NT2/D1 (cell line): Measurements from ENCODE around the gene SERPINE2.
A peak's percentile ranks its signal among the peaks of the same experiment; 100 is the strongest.

Experiments used
- DNase-seq: peaks from one replicate; pipeline ENCODE4 v3.0.0-alpha.2; 2011; ENCODE audit warnings: low read depth, low spot score
- H3K27me3 ChIP-seq: 2 replicates; pipeline ENCODE4 v1.6.0; 2011; ENCODE audit warnings: mild to moderate bottlenecking; ENCODE audit not compliant: insufficient read length, insufficient read depth
- H3K36me3 ChIP-seq: 2 replicates; pipeline ENCODE4 v1.6.1; 2011; ENCODE audit warnings: mild to moderate bottlenecking, low read length, mixed read lengths; ENCODE audit not compliant: insufficient read depth, insufficient read length
- H3K4me1 ChIP-seq: 2 replicates; pipeline ENCODE4 v1.5.1; 2011; ENCODE audit not compliant: insufficient read depth, insufficient read length
- H3K4me3 ChIP-seq: 2 replicates; pipeline ENCODE4 v1.5.1; 2011; ENCODE audit warnings: low read depth; ENCODE audit not compliant: insufficient read length
- H3K9ac ChIP-seq: 2 replicates; pipeline ENCODE4 v1.6.0; 2011; ENCODE audit warnings: low read depth; ENCODE audit not compliant: insufficient read length
- H3K9me3 ChIP-seq: 2 replicates; pipeline ENCODE4 v1.5.1; 2011; ENCODE audit warnings: mild to moderate bottlenecking, low read length; ENCODE audit not compliant: insufficient read depth
- SUZ12 ChIP-seq: IDR thresholded peaks from 2 replicates; pipeline ENCODE4 v1.6.1; 2011; ENCODE audit not compliant: insufficient read length, insufficient read depth; ENCODE audit errors: extremely low read depth
- YY1 ChIP-seq: IDR thresholded peaks from 2 replicates; pipeline ENCODE4 v1.6.1; 2011; ENCODE audit not compliant: insufficient read length, insufficient read depth
- ZNF274 ChIP-seq: IDR thresholded peaks from 2 replicates; pipeline ENCODE4 v1.6.1; 2011; ENCODE audit warnings: mild to moderate bottlenecking, low read depth, low read length

SERPINE2 gene, protein sequence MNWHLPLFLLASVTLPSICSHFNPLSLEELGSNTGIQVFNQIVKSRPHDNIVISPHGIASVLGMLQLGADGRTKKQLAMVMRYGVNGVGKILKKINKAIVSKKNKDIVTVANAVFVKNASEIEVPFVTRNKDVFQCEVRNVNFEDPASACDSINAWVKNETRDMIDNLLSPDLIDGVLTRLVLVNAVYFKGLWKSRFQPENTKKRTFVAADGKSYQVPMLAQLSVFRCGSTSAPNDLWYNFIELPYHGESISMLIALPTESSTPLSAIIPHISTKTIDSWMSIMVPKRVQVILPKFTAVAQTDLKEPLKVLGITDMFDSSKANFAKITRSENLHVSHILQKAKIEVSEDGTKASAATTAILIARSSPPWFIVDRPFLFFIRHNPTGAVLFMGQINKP

DNA sequence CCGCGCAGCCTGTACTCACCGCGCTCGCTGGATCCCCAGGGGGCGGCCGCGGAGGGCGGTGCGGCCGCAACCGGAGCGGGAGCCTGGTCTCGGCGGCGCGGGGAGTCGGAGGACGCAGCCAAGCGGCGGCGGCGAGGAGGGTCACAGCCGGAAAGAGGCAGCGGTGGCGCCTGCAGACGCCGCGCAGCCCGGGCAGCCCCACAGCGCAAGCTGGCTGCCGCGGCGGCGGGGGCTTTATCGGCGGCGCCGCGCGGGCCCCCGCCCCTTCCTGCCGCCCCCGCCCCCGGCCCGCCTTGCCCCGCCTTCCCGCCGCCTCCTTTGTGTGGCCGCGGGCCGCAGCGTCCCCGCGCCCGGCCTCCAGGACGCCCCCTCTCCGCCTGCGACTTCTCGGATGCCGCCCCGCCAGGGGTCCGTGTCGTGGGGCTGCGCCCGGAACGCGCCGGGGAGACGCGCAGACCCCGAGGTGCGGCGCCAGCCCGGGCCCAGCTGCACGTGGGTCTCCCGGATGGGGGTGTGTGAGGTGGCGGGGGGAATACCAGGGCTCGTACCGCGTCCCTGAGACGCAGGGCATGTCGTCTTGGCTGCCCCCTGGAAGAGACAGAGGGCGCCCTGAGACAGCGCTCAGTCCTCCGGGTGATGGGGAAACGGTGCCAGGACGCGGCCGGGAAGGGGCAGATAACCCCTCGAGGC is at the start of gene SERPINE2:
TSS of gene SERPINE2 (minus strand) at position 207 of the 690 bp plus-strand sequence. CDS start 37,386 bp downstream, outside the sequence.
- peaks cover 21% of the 10 kb centered on the region for H3K36me3 ChIP-seq
- peaks cover 42% of the 10 kb centered on the region for H3K27me3 ChIP-seq
- DNase-seq: peak; percentile 66
- H3K4me3 ChIP-seq: peak within 1 kb of the TSS; percentile 80
- H3K9me3 ChIP-seq: no peaks in the 10 kb centered on the region
- TF ChIP-seq SUZ12: no peak
- TF ChIP-seq ZNF274: no peak
- TF ChIP-seq YY1: no peak
- peak within 1 kb of the TSS; percentile 87 for H3K9ac ChIP-seq
- peaks cover 6% of the 10 kb centered on the region for H3K4me1 ChIP-seq

DNA sequence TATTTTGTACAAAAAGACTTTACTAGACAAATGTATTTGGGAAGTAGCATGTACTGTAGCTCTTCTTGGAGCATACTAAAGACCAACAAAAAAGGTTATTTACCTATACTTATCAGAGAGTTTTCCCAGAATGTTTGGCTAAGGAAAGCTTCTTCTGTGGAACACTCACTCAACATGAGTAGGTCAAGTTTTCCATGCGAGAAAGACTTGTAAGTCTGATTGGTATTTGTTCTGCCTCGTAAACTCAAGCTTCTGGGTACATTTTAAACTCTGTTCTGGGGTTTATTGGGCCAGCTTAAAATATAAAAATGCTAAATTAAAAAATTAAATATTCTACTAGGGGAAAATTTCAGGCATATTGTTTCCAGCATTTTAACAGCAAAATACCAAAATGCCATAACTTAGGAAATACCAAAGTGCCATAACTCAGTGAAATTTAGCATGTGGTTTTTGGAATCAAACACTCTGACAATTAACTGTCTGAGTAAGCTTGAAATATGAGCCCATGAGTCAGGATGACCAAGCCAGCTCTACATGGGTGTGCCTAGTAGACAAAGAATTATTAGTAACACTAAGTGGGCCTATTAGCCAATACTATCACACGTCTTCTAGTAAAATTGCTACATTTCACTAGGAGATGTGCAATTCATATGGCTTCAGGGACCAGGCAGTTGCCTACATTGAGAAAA is 47.3 kb upstream of the SERPINE2 start:
- no peaks in the 10 kb centered on the region for H3K36me3 ChIP-seq
- DNase-seq: no peak
- H3K4me1 ChIP-seq: no peaks in the 10 kb centered on the region
- TF ChIP-seq YY1 (no peak), ZNF274 (no peak), SUZ12 (no peak)
- H3K4me3 ChIP-seq: no peak overlapping the region
- H3K9me3 ChIP-seq: peaks cover 13% of the 10 kb centered on the region; the same call in 1 of the 2 replicates
- H3K27me3 ChIP-seq: no peaks in the 10 kb centered on the region
- H3K9ac ChIP-seq: no peak overlapping the region

DNA sequence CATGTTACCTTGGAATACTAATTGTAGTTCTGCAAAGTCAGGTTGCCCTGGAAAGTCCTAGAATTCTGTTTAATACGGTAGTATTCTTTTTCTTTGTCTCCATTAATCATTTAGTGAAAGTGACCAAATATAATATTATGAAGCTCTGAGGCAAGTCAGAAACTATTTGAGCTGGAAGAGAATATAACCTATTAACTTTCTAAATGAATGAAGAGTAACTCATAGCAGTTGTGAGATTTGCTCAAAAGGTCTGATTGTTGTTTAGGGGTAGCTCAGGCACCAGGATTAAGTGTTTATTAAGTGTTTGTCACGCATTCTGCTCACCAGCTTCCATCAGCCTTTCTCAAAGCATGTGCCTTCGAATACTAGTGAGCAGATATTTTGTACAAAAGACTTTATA is 46.7 kb upstream of the SERPINE2 start:
- Histone ChIP-seq H3K4me1 (no peaks in the 10 kb centered on the region), H3K9me3 (peaks cover 13% of the 10 kb centered on the region; the same call in 1 of the 2 replicates), H3K27me3 (no peaks in the 10 kb centered on the region), H3K4me3 (no peak overlapping the region), H3K9ac (no peak overlapping the region), H3K36me3 (no peaks in the 10 kb centered on the region)
- TF ChIP-seq YY1 (no peak), SUZ12 (no peak), ZNF274 (no peak)
- DNase-seq: no peak

DNA sequence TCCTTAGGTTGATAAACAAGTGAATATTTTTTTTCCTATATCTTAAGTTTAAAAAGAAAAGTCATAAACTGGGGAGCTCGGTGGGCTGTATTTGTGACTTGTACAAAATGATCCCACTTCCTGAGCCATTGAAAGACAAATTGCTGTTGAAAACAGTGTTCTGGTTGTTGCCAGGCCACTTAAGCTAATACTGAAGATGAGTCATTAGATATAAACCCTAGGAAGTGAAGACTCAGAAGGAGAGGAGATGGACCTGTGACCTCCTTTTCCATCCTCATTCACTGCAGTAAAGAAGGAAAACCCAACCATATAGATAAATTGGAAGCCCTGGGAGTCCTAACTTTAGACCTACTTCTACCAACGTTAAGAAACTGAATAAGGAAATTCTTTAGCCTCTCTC is 46.2 kb upstream of the SERPINE2 start:
- DNase-seq: no peak
- Histone ChIP-seq H3K9ac (no peak overlapping the region), H3K4me3 (no peak overlapping the region), H3K36me3 (no peaks in the 10 kb centered on the region), H3K27me3 (no peaks in the 10 kb centered on the region), H3K9me3 (peaks cover 13% of the 10 kb centered on the region; the same call in 1 of the 2 replicates), H3K4me1 (no peaks in the 10 kb centered on the region)
- no peak for TF ChIP-seq SUZ12
- no peak for TF ChIP-seq ZNF274
- no peak for TF ChIP-seq YY1

DNA sequence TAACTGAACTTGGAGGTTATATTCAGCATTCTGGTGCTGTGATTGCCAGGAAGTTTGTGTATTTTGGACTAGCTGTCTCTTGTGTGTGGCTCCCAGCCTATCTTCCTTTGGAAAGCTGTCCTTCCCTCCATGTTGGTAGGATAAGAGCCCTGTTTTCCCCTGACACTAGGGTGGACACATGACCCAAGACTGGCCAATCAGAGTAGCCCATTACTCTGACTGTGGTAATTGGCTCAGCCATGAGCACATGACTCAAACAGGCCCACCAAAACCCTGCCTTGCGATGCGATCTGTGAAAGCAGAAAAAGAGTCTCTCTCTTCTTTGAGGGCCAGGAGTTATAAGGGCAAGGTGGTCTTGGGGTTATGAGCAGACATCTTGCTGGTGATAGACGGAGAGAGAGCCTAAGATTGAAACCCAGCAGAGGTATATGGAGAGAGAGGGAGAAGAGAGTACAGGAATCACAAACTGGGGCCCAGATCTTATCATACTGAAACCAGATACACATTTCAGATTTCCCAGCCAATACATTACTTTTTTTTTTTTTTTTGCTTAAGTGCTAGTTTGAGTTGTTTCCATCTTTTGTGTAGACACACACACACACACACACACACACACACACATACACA is 45.3 kb upstream of the SERPINE2 start:
- no peaks in the 10 kb centered on the region for H3K27me3 ChIP-seq
- H3K36me3 ChIP-seq: no peaks in the 10 kb centered on the region
- H3K9me3 ChIP-seq: peaks cover 13% of the 10 kb centered on the region; the same call in 1 of the 2 replicates
- no peak overlapping the region for H3K9ac ChIP-seq
- DNase-seq: no peak
- no peak for TF ChIP-seq ZNF274
- TF ChIP-seq SUZ12: no peak
- H3K4me1 ChIP-seq: no peaks in the 10 kb centered on the region
- no peak overlapping the region for H3K4me3 ChIP-seq

DNA sequence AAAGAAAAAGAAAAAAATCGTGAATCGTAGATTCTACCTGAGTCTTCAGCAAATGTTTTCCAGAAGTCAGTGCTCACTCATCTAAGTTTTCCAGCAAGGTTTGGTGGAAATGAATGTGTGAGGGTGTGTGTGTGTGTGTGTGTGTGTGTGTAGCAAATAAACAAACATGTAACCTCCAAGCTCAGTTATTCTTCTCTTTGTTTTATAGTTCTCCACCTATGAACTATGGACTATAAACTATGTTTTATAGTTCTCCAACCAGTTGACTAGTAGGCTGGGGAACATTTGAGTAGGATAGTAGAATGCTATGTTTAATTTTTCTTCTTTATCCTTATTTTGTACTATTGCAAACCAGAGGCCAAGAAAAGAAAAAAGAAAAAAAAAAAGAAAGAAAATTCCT is 44.6 kb upstream of the SERPINE2 start:
- Histone ChIP-seq H3K4me3 (no peak overlapping the region), H3K27me3 (no peaks in the 10 kb centered on the region), H3K36me3 (no peaks in the 10 kb centered on the region), H3K9me3 (peaks cover 7% of the 10 kb centered on the region; the same call in 1 of the 2 replicates), H3K9ac (no peak overlapping the region), H3K4me1 (no peaks in the 10 kb centered on the region)
- no peak for TF ChIP-seq YY1
- TF ChIP-seq ZNF274: no peak
- no peak for TF ChIP-seq SUZ12
- no peak for DNase-seq

DNA sequence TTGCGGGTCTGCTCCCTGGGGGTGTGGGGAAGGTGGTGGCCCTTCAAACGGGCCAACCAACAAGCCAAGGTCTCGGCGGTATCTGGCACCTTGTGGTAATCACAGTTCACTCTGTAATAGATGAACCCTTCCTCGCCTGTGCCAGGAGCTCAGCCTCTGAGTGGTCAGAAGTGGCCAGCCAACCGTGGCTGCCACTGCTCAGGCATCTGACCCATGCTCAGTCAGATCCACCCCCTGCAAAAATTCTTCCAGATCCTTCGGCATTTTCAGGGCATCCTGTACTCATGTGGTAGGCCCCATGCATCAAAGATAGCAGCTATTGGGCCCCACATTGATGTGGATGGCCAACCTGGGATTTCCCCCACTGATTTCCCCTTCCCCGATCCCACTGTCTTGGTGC is 39.6 kb upstream of the SERPINE2 start:
- no peaks in the 10 kb centered on the region for H3K9me3 ChIP-seq

More for the DNA sequence above, 39.6 kb upstream of the SERPINE2 start:
- no peak for DNase-seq
- Histone ChIP-seq H3K9ac (no peak overlapping the region), H3K4me3 (no peak overlapping the region), H3K27me3 (no peaks in the 10 kb centered on the region), H3K4me1 (no peaks in the 10 kb centered on the region), H3K36me3 (no peaks in the 10 kb centered on the region)
- TF ChIP-seq YY1 (no peak), ZNF274 (no peak), SUZ12 (no peak)
